Neural progenitor cell (in vitro differentiated cells): ENCODE measurements around the gene KLHL29. TPM values are rescaled to one million over a fixed set of nuclear protein-coding genes. Genes with fewer than 3 reads are reported as not detected.

Experiments
- DNase-seq: peaks from one replicate; pipeline ENCODE4 v3.0.0-alpha.2; 2016; ENCODE audit warnings: low spot score
- H2AFZ ChIP-seq: fragments of 200-600 bp; sonication (generic); replicated peaks from 2 replicates; pipeline ENCODE4 v1.6.1; 2016; ENCODE audit warnings: antibody characterized with exemption
- H3F3A ChIP-seq: fragments of 200-600 bp; sonication (generic); 2 replicates; pipeline ENCODE4 v1.6.1; 2016; ENCODE audit warnings: antibody characterized with exemption, low read depth
- H3K27ac ChIP-seq: fragments of 200-600 bp; sonication (generic); 2 replicates; pipeline ENCODE4 v1.5.1; 2016; ENCODE audit warnings: mild to moderate bottlenecking
- H3K27me3 ChIP-seq: fragments of 200-600 bp; sonication (generic); 2 replicates; pipeline ENCODE4 v1.6.1; 2016; ENCODE audit warnings: mild to moderate bottlenecking, moderate library complexity
- H3K36me3 ChIP-seq: fragments of 200-600 bp; sonication (generic); 2 replicates; pipeline ENCODE4 v1.5.1; 2016
- H3K4me1 ChIP-seq: fragments of 200-600 bp; sonication (generic); 2 replicates; pipeline ENCODE4 v1.6.1; 2016; ENCODE audit warnings: mixed run types
- H3K4me2 ChIP-seq: fragments of 200-600 bp; sonication (generic); 2 replicates; pipeline ENCODE4 v1.6.1; 2016
- H3K4me3 ChIP-seq: fragments of 200-600 bp; sonication (generic); 2 replicates; pipeline ENCODE4 v1.5.1; 2016
- H3K79me2 ChIP-seq: fragments of 200-600 bp; sonication (generic); 2 replicates; pipeline ENCODE4 v1.6.1; 2016; ENCODE audit warnings: low read depth
- H3K9ac ChIP-seq: fragments of 200-600 bp; sonication (generic); 2 replicates; pipeline ENCODE4 v1.6.1; 2016
- H3K9me3 ChIP-seq: fragments of 200-600 bp; sonication (generic); 2 replicates; pipeline ENCODE4 v1.5.1; 2016; ENCODE audit warnings: low read depth
- H4K20me1 ChIP-seq: fragments of 200-600 bp; sonication (generic); 2 replicates; pipeline ENCODE4 v1.6.1; 2016; ENCODE audit warnings: low read depth
- H3K27ac Mint-ChIP-seq: 3 replicates; pipeline ENCODE4 v1.8.0; 2021; ENCODE audit warnings: mixed read lengths
- H3K27me3 Mint-ChIP-seq: 2 replicates; pipeline ENCODE4 v1.8.0; 2022; ENCODE audit warnings: low read depth, mild to moderate bottlenecking, inconsistent platforms, moderate library complexity, mixed read lengths; ENCODE audit not compliant: insufficient read depth
- H3K36me3 Mint-ChIP-seq: 3 replicates; pipeline ENCODE4 v1.8.0; 2021; ENCODE audit warnings: mixed read lengths
- H3K4me1 Mint-ChIP-seq: 3 replicates; pipeline ENCODE4 v1.8.0; 2021; ENCODE audit warnings: mixed read lengths
- H3K4me3 Mint-ChIP-seq: 3 replicates; pipeline ENCODE4 v1.8.0; 2021; ENCODE audit warnings: mild to moderate bottlenecking, moderate library complexity, mixed read lengths
- H3K9me3 Mint-ChIP-seq: 3 replicates; pipeline ENCODE4 v1.8.0; 2020; ENCODE audit warnings: mixed read lengths
- CTCF ChIP-seq: fragments of 200-600 bp; sonication (generic); IDR thresholded peaks from 2 replicates; pipeline ENCODE4 v1.5.1; 2017; ENCODE audit warnings: antibody characterized with exemption, mild to moderate bottlenecking
- EZH2 ChIP-seq: fragments of 200-600 bp; sonication (generic); IDR thresholded peaks from 2 replicates; pipeline ENCODE4 v1.6.1; 2017; ENCODE audit warnings: antibody characterized with exemption, mild to moderate bottlenecking, moderate library complexity
- EZH2phosphoT487 ChIP-seq: fragments of 200-600 bp; sonication (generic); IDR thresholded peaks from 2 replicates; pipeline ENCODE4 v1.6.1; 2017; ENCODE audit warnings: antibody characterized with exemption
- total RNA-seq: library from RNA; depleted of rRNA; stranded (reverse); fragments of >200 nt; gene quantifications from 2 replicates; pipeline ENCODE4 v1.2.3, GENCODE V29; 2015; ENCODE audit warnings: low replicate concordance

The KLHL29 gene
- total RNA-seq, 1 donor from 2014 or later = 1.6 TPM

DNA sequence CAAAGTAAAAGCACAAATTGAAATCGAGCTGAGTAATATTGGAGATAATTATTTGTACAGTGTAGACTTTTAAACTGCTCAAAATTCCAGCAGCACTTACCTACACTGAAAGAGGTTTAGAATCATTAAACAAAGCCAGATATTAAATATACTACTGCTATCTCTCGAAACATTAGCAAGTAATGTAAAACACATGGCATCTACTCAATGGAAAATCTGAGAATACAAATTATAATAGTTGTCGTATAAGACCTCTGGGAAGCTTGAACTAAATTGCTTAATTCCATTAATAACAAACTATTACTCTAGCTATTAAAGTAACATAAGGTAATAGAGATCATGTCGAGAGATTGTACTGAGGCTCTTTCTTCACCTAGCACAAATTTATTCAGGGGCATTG, 108.9 kb downstream of the KLHL29 start:
- H3K4me3 Mint-ChIP-seq = no peak overlapping the region
- Histone ChIP-seq H3K9me3 (no peaks in the 10 kb centered on the region), H3F3A (no peaks in the 10 kb centered on the region), H2AFZ (no peak overlapping the region), H3K36me3 (no peaks in the 10 kb centered on the region), H3K79me2 (no peaks in the 10 kb centered on the region), H3K27ac (no peak overlapping the region), H4K20me1 (no peaks in the 10 kb centered on the region), H3K4me3 (no peak overlapping the region), H3K4me2 (no peak overlapping the region), H3K9ac (no peak overlapping the region), H3K4me1 (peaks cover 29% of the 10 kb centered on the region), H3K27me3 (no peaks in the 10 kb centered on the region)
- H3K27me3 Mint-ChIP-seq = peaks cover 13% of the 10 kb centered on the region
- DNase-seq = no peak
- no peaks in the 10 kb centered on the region for H3K9me3 Mint-ChIP-seq
- no peaks in the 10 kb centered on the region for H3K36me3 Mint-ChIP-seq
- H3K27ac Mint-ChIP-seq = no peak overlapping the region
- peaks cover 74% of the 10 kb centered on the region for H3K4me1 Mint-ChIP-seq
- TF ChIP-seq EZH2 (no peak), EZH2phosphoT487 (no peak), CTCF (no peak)

DNA sequence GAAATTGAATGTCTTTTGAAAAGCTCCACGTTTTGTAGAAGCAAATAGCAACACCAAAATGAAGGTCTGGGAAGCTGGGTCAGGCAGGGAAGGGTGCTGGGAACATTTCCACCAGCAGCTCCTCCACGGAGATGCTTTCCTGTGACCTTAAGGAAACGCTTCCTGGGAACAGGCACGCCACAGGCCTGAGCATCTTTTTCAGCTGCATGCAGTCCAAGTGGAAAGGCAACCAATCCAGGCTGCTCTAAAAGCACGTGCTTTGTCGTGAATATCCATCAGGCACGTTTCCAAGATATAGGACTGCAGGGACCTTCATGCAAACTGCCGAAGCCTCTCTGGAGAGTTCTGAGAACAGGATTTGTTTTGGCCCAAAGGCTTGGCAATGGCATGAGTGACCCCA, 109.3 kb downstream of the KLHL29 start:
- Histone ChIP-seq H3K4me3 (no peak overlapping the region), H3K4me1 (peaks cover 29% of the 10 kb centered on the region), H3K36me3 (no peaks in the 10 kb centered on the region), H3K79me2 (no peaks in the 10 kb centered on the region), H4K20me1 (no peaks in the 10 kb centered on the region), H3K27ac (no peak overlapping the region), H3K9me3 (no peaks in the 10 kb centered on the region), H3K9ac (no peak overlapping the region), H2AFZ (no peak overlapping the region), H3F3A (no peaks in the 10 kb centered on the region), H3K4me2 (no peak overlapping the region), H3K27me3 (no peaks in the 10 kb centered on the region)
- H3K9me3 Mint-ChIP-seq = no peaks in the 10 kb centered on the region
- peaks cover 13% of the 10 kb centered on the region for H3K27me3 Mint-ChIP-seq
- no peak for DNase-seq
- TF ChIP-seq EZH2 (no peak), CTCF (no peak), EZH2phosphoT487 (no peak)
- no peak overlapping the region for H3K4me3 Mint-ChIP-seq
- no peak overlapping the region for H3K27ac Mint-ChIP-seq
- peaks cover 73% of the 10 kb centered on the region for H3K4me1 Mint-ChIP-seq
- no peaks in the 10 kb centered on the region for H3K36me3 Mint-ChIP-seq

- H2AFZ ChIP-seq = no peak overlapping the region
- Mint-ChIP-seq H3K36me3 (no peaks in the 10 kb centered on the region), H3K9me3 (no peaks in the 10 kb centered on the region), H3K27ac (peak overlapping the region; percentile 24), H3K4me1 (peaks cover 73% of the 10 kb centered on the region), H3K4me3 (no peak overlapping the region), H3K27me3 (peaks cover 11% of the 10 kb centered on the region)
- DNase-seq = no peak
- no peak overlapping the region for H3K27ac ChIP-seq
- H3K4me3 ChIP-seq = no peak overlapping the region
- no peak for TF ChIP-seq EZH2
- TF ChIP-seq CTCF = no peak
- TF ChIP-seq EZH2phosphoT487 = no peak
- H4K20me1 ChIP-seq = no peaks in the 10 kb centered on the region
- H3K9ac ChIP-seq = no peak overlapping the region
- H3K27me3 ChIP-seq = no peaks in the 10 kb centered on the region
- H3K36me3 ChIP-seq = no peaks in the 10 kb centered on the region
- H3K4me1 ChIP-seq = peaks cover 17% of the 10 kb centered on the region
- H3K4me2 ChIP-seq = no peak overlapping the region
- no peaks in the 10 kb centered on the region for H3F3A ChIP-seq
- H3K9me3 ChIP-seq = no peaks in the 10 kb centered on the region
- no peaks in the 10 kb centered on the region for H3K79me2 ChIP-seq
Measured at GRCh38 chr2:23495661-23496114, 110.7 kb downstream of the KLHL29 start.
